Dermis microvascular lymphatic vessel endothelial cell (primary cell): ENCODE results near the gene PSPC1. TPM values are rescaled to one million over a fixed set of nuclear protein-coding genes. Genes with fewer than 3 reads are reported as not detected.
"Not testable (repeated sequence)": the region's sequence is repeated elsewhere in the genome, so short reads cannot be mapped to it uniquely, and the experiment has no call there.

Experiments
- DNase-seq, 2 donors: peaks; one replicate each; pipeline versions ENCODE4 v3.0.0 to v3.0.0-alpha.2; 2010; ENCODE audit warnings: low read depth in 2 of 2
- total RNA-seq: library from RNA; depleted of rRNA; stranded (reverse); fragments of >200 nt; gene quantifications from 2 replicates; pipeline ENCODE4 v1.2.1, GENCODE V29; 2014

Gene PSPC1, protein sequence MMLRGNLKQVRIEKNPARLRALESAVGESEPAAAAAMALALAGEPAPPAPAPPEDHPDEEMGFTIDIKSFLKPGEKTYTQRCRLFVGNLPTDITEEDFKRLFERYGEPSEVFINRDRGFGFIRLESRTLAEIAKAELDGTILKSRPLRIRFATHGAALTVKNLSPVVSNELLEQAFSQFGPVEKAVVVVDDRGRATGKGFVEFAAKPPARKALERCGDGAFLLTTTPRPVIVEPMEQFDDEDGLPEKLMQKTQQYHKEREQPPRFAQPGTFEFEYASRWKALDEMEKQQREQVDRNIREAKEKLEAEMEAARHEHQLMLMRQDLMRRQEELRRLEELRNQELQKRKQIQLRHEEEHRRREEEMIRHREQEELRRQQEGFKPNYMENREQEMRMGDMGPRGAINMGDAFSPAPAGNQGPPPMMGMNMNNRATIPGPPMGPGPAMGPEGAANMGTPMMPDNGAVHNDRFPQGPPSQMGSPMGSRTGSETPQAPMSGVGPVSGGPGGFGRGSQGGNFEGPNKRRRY
- 50.7 and 58.8 TPM in 2 replicates for total RNA-seq

DNA sequence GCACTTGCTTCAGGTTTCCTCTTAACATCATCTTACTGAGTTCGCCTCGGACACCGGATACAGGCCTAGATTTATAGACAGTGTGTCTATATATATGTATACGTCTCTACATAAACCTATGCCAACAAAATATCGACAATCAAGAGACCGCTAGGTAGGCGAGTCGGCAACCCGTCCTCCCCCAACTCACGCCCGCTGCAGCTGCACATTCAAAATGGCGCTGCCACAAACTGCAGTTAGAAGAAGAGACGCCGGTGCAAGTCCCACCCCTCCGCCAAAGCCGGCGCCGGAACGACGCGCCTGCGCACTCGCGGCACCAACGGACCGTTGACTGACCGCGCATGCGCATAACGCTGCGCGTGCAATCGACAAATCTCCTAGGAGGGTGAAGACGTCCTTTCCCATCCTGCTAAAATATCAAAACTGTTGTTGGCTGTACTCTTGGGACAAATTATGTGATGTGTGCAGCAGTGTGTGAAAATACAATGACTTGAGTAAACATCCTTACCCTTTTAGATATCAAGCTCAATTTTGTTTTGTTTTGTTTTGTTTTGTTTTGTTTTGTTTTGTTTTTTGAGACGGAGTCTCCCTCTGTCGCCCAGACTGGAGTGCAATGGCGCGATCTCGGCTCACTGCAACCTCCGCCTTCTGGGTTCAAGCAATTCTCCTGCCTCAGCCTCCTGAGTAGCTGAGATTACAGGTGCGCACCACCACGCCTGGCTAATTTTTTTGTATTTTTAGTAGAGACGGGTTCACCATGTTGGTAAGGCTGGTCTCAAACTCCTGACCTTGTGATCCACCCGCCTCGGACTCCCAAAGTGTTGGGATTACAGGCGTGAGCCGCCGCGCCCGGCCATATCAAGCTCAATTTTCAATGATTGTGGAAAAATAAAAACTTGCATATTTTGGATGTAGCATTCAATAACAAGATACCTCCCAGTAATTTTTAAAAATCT, at the start of gene PSPC1:
TSS of gene PSPC1 (minus strand) at position 219 of the 956 bp plus-strand sequence. CDS start at position 31, 188 bp downstream.
- peak; percentile 89 to 95 for DNase-seq

DNA sequence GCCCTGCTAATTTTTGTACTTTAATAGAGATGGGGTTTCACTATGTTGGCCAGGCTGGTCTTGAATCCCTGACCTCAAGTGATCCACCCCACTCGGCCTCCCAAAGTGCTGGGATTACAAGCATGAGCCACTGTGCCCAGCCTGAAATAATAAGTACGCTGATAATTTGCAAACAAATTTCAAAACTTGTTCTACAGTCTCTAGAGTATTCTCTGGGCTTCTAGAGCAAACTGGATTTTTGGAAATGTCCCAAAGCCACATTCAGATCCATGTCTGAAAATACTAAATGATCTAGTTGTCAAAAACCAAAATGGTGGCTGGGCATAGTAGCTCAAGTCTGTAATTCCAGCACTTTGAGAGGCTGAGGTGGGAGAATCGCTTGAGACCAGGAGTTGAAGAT, 39.9 kb upstream of the PSPC1 start:
- DNase-seq: no peak

DNA sequence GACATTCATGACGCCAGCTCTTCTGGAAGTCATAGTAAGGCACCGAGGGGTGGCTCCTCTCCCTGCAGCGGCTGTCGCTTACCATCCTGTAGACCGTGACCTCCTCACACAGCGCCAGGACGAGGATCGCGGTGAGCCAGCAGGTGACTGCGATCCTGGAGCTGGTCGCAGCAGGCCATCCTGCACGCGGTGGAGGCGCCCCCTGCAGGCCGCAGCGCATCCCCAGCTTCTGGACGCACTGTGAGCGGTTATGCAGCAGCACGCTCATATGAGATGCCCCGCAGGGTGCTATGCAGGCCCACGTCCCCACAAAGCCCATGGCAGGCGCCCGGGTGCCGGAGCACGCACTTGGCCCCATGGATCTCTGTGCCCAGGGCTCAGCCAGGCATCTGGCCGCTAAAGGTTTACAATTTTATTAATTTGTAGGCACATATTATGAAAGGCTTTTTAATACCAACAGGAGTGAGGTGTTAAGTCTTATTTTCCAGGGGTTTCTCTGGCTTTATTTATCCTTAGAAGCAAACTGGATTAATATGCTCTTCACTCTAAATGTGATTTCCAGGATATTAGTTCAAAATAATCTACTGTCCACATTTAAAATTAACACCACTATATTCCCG, 35.6 kb upstream of the PSPC1 start:
- DNase-seq: peak; percentile 2 to 68

DNA sequence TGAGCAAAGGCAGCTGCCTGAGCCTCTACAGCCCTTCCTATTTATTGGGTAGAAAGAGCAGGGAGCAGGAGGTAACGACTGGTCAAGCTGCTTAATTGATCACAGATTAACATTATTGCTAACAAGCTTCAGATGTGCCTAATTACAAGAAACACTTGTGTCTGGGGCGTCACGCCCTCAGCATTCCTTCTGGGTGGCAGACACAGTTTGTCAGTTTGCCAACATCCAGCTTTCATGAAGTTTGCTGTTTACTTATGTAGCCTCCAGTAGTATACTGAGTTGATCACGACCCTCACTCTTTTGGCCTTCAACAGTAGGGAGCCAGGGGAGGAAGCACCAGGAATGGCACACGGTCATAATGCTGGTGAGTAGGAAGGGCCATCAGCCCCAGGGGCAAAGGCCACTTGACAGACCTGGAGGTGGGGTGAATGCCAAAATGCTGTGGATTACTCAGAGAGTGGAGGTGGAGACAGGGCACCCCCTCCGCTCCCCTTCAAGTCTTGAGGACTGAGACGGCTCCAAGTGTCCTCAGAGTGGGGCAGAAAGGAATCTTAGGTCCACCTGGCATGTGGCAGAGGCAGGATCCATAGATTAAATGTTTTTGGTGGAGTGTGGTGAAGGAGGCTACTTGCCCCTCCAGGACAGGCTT, 34.9 kb upstream of the PSPC1 start:
- DNase-seq: no peak

DNA sequence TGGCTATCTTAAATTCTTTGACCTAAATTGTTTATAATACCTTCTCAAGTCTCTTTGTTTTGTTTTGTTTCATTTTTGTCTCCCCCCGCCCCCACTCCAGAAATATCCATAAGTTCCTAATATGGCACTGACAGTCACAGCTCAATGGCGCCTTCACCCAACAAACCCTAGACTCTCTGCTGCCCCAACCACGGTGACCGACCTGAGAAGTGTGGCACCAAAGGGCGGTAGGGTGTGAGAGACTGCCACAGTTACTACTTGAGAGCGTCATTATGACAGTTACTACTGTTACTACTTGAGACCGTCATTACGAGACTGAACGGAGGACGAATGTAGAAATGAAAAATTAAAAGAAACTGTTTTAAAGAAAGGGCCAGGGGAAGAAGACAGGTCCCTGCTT, 34.4 kb upstream of the PSPC1 start:
- DNase-seq: no peak

- DNase-seq: not testable (repeated sequence)
Measured at GRCh38 chr13:19815842-19816241, 33.1 kb upstream of the PSPC1 start.

- DNase-seq: no peak
Measured at GRCh38 chr13:19810996-19811881, 28.5 kb upstream of the PSPC1 start.

GRCh38 chr13:19810151-19810550, 27.4 kb upstream of the PSPC1 start:
- DNase-seq: no peak

DNA sequence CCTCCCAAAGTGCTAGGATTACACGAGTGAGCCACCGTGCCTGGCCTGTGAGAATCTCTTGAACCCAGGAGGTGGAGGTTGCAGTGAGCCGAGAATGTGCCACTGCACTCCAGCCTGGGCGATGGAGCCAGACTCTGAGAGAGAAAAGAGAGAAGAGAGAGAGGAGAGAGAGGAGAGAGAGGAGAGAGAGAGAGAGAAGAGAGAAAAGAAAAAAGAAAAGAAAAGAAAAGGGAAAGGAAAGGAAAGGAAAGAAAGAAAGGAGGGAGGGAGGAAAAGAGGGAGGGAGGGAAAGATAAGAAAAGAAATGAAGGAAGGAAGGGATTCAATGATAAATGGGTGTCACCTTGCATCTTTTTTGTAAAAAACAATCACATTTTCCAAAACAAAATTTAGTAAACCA, 23.0 kb upstream of the PSPC1 start:
- no peak for DNase-seq

GRCh38 chr13:19795956-19796355, 13.2 kb upstream of the PSPC1 start:
- DNase-seq: no peak

DNA sequence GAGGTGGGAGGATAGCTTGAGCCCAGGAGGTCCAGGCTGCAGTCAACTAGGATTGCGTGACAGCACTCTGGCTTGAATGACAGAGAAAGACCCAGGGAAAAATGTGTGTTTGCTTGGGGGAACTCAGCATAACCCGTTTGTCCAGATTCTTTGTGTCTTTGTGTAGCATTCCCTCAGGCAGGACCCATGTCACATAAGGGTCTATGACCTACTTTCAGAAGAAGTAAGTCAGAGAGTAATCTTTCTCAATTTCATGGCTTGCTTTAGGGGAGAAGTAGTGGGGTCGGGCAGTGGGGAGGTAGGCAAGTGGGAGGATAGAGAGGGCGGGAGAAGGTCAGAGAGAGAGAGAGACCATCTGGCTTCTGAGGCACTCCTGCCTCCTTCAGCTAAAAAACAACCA, 11.9 kb upstream of the PSPC1 start:
- no peak for DNase-seq

- no peak for DNase-seq
Measured at GRCh38 chr13:19791953-19792537, 9.3 kb upstream of the PSPC1 start.

- peak; percentile 27 to 66 for DNase-seq
Measured at GRCh38 chr13:19782049-19782726, 557 bp downstream of the PSPC1 start.

DNA sequence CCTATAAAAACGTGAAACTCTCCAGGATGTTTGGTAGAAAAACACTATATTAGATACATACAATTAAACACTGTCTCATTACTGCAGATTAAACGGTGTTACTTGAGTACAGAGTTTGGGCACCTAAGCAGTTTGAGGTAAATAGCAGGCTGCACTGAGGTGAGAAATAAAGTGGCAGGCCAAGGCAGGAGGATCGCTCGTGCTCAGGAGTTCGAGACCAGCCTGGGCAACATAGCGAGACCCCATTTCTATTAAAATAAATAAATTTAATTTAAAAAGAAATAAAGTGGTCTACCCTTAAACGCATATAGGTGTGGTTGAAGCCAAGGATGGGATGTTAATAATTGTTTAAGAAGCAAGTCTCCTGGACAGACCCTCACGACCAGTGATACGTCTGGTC, 1.2 kb downstream of the PSPC1 start:
- DNase-seq: no peak

DNA sequence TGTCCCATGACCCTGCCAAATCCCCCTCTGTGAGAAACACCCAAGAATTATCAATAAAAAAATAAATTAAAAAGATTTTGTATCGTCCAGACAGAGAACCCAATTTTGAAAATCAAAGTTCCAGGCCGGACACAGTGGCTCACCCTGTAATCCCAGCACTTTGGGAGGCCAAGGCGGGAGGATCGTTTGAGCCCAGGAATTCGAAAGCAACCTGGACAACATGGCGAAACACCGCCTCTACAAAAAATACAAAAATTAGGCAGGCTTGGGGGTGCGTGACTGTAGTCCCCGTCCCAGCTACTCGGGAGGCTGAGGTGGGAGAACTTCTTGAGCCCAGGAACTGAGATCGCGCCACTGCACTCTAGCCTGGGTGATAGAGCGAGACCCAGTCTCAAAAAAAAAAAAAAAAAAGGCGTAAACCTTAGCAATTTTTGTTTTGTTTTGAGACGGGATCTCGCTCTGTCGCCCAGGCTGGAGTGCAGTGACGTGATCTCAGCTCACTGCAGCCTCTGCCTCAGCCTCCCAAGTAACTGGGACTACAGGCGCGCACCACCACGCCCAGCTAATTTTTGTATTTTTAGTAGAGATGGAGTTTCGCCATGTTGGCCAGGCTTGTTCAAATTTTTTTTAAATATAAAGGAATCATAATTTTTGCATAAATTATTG, 1.9 kb downstream of the PSPC1 start:
- not testable (repeated sequence) for DNase-seq

DNA sequence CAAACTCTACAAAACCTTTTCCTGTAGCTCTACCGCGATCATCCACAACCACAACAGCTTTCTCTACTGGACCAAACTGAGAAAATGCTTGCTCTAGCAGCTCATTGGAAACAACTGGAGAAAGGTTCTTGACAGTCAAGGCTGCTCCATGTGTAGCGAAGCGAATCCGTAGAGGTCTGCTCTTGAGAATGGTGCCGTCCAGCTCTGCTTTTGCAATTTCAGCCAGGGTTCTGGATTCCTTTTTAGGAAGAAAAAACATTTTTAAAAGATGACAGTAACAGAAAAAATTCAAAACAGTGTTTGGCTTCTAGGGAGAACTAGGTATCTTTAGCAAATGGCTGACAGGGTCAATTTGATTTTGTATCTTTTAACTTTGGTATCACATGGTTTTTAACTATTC, 10.4 kb downstream of the PSPC1 start:
- no peak for DNase-seq

- DNase-seq: no peak
Measured at GRCh38 chr13:19769854-19770253, 12.9 kb downstream of the PSPC1 start.

DNA sequence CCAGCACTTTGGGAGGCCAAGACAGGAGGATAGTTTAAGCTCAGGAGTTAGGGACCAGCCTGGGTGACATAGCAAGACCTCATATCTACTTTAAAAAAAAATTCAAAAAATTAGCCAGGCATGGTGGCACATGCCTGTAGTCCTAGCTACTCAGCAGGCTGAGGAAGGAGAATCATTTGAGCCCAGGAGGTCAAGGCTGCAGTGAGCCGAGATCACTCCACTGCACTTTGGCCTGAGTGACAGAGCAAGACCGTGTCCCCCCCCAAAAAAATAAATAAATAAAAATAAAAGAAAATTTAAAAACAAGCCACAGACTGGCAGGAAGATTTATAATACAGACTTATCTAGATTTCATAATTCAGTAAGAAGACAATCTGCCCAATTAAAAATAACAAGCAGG, 14.8 kb downstream of the PSPC1 start:
- DNase-seq: no peak

GRCh38 chr13:19766591-19766990, 16.2 kb downstream of the PSPC1 start:
- DNase-seq: no peak
